ENCODE results near the gene PACS2. TPM values are rescaled to one million over a fixed set of nuclear protein-coding genes. Genes with fewer than 3 reads are reported as not detected.
A peak's percentile ranks its signal among the peaks of the same experiment; 100 is the strongest.

PACS2 gene
- total and polyA plus RNA-seq, 2 donors (not counting 1 experiment from before 2014, with no cell fraction given), result 65.6 to 70.7 TPM

- intact Hi-C loops (cut with micrococcal nuclease), result no loop called here
- H3K4me1 Mint-ChIP-seq, result peaks cover 31% of the 10 kb centered on the region
- WGBS (ENCODE audit: insufficient coverage), result 95% methylated on average over 4 of the region's 11 CpGs
- POLR2A ChIA-PET, result interaction anchor here (1.2 kb wide), 1 partner anchor 64 kb away, joined by 7 read pairs; no protein-coding TSS in a partner anchor
- TF ChIP-seq CTCF (IDR thresholded peaks at IDR 0.05), result no peak
- CTCF ChIA-PET, result interaction anchor here (1.4 to 1.8 kb wide), 3 partner anchors 13 to 64 kb away, joined by 3 to 5 read pairs (median 5); no protein-coding TSS in a partner anchor
- peak overlapping the region; percentile 19 for H3K4me3 Mint-ChIP-seq
- H3K27me3 Mint-ChIP-seq, result peaks cover 11% of the 10 kb centered on the region
- H3K9me3 Mint-ChIP-seq (ENCODE audit: insufficient read depth), result no peaks in the 10 kb centered on the region
- peaks cover 0 to 7% (median 0%) of the 10 kb centered on the region in 3 donors for H3K9me3 ChIP-seq (ENCODE audit: control extremely low read depth in 1 of 3, control insufficient read depth in 2 of 3, insufficient read depth in 1 of 3, low read length in 2 of 3)
- H3K4me1 ChIP-seq (ENCODE audit: control insufficient read depth in 2 of 2, insufficient read depth in 2 of 2, low read length in 2 of 2), result peaks cover 35 to 38% of the 10 kb centered on the region in 2 donors
- H4K20me1 ChIP-seq (ENCODE audit: control insufficient read depth, insufficient read depth, low read length, poor library complexity, severe bottlenecking), result peaks cover 18% of the 10 kb centered on the region
- no peak overlapping the region for H2AFZ ChIP-seq (ENCODE audit: insufficient read depth, low read depth, low read length, poor library complexity, severe bottlenecking)
- H3K9ac ChIP-seq (ENCODE audit: low read length), result no peak overlapping the region
- ATAC-seq (ENCODE audit: low read depth) (no peak), DNase-seq (no peak)
- no peak overlapping the region for H3K4me2 ChIP-seq (replicated peaks; ENCODE audit: low read depth, low read length, poor library complexity, severe bottlenecking)
- no peak overlapping the region for H3K27ac ChIP-seq (ENCODE audit: low read length in 2 of 2)
- no peak overlapping the region for H3K27ac Mint-ChIP-seq
- H3K27me3 ChIP-seq (replicated peaks in 1 of 4; ENCODE audit: control extremely low read depth in 1 of 4, control insufficient read depth in 3 of 4, insufficient read depth in 4 of 4, low read length in 3 of 4), result peaks cover 0 to 32% (median 14%) of the 10 kb centered on the region in 4 experiments
- H3K4me3 ChIP-seq (ENCODE audit: control extremely low read depth in 1 of 5, extremely low read depth in 1 of 5, insufficient read depth in 1 of 5, low read depth in 2 of 5, low read length in 4 of 5), result no peak overlapping the region
- H3K36me3 ChIP-seq (replicated peaks in 1 of 2; ENCODE audit: control extremely low read depth in 1 of 2, control insufficient read depth in 1 of 2, extremely low read depth in 1 of 2, insufficient read depth in 2 of 2, low read length in 1 of 2), result no peaks in the 10 kb centered on the region
- peaks cover 20% of the 10 kb centered on the region for H3K79me2 ChIP-seq (ENCODE audit: control insufficient read depth, insufficient read depth, low read length)
Measured at GRCh38 chr14:105416671-105417070, 102.1 kb downstream of the PACS2 start.

GRCh38 chr14:105417690-105418121, 103.2 kb downstream of the PACS2 start:
- H3K4me3 ChIP-seq (ENCODE audit: control extremely low read depth in 1 of 5, extremely low read depth in 1 of 5, insufficient read depth in 1 of 5, low read depth in 2 of 5, low read length in 4 of 5), result no peak overlapping the region
- peaks cover 10% of the 10 kb centered on the region for H3K27me3 Mint-ChIP-seq
- ChIA-PET POLR2A (no interaction called here), CTCF (interaction anchor here (1.4 to 1.8 kb wide), 2 partner anchors 47 to 63 kb away, joined by 3 to 5 read pairs; no protein-coding TSS in a partner anchor)
- intact Hi-C loops (cut with micrococcal nuclease), result no loop called here
- H3K9me3 Mint-ChIP-seq (ENCODE audit: insufficient read depth), result no peaks in the 10 kb centered on the region
- peaks cover 39% of the 10 kb centered on the region for H3K4me1 Mint-ChIP-seq
- H3K4me2 ChIP-seq (replicated peaks; ENCODE audit: low read depth, low read length, poor library complexity, severe bottlenecking), result no peak overlapping the region
- peaks cover 0 to 24% (median 9%) of the 10 kb centered on the region in 4 experiments for H3K27me3 ChIP-seq (replicated peaks in 1 of 4; ENCODE audit: control extremely low read depth in 1 of 4, control insufficient read depth in 3 of 4, insufficient read depth in 4 of 4, low read length in 3 of 4)
- TF ChIP-seq EZH2 (IDR thresholded peaks at IDR 0.05; ENCODE audit: borderline replicate concordance, insufficient read depth, low read depth, low read length, poor library complexity, severe bottlenecking) (no peak), CTCF (IDR thresholded peaks at IDR 0.05) (no peak)
- H3K27ac Mint-ChIP-seq, result no peak overlapping the region
- peaks cover 23% of the 10 kb centered on the region for H4K20me1 ChIP-seq (ENCODE audit: control insufficient read depth, insufficient read depth, low read length, poor library complexity, severe bottlenecking)
- DNase-seq, result no peak
- H3K79me2 ChIP-seq (ENCODE audit: control insufficient read depth, insufficient read depth, low read length), result peaks cover 31% of the 10 kb centered on the region
- peaks cover 38 to 42% of the 10 kb centered on the region in 2 donors for H3K4me1 ChIP-seq (ENCODE audit: control insufficient read depth in 2 of 2, insufficient read depth in 2 of 2, low read length in 2 of 2)
- H3K4me3 Mint-ChIP-seq, result peak overlapping the region; percentile 72
- 85% methylated on average over 3 of the region's 3 CpGs for WGBS (ENCODE audit: insufficient coverage)
- H3K9ac ChIP-seq (ENCODE audit: low read length), result no peak overlapping the region
- H2AFZ ChIP-seq (ENCODE audit: insufficient read depth, low read depth, low read length, poor library complexity, severe bottlenecking), result no peak overlapping the region
- no peak overlapping the region for H3K27ac ChIP-seq (ENCODE audit: low read length in 2 of 2)
- H3K9me3 ChIP-seq (ENCODE audit: control extremely low read depth in 1 of 3, control insufficient read depth in 2 of 3, insufficient read depth in 1 of 3, low read length in 2 of 3), result no peaks in the 10 kb centered on the region
- ATAC-seq (ENCODE audit: low read depth), result no peak
- no peaks in the 10 kb centered on the region for H3K36me3 ChIP-seq (replicated peaks in 1 of 2; ENCODE audit: control extremely low read depth in 1 of 2, control insufficient read depth in 1 of 2, extremely low read depth in 1 of 2, insufficient read depth in 2 of 2, low read length in 1 of 2)
